HCT116 (cell line): ENCODE results near the gene CIB1. TPM values are rescaled to one million over a fixed set of nuclear protein-coding genes. Genes with fewer than 3 reads are reported as not detected.

ENCODE experiments used
- ATAC-seq: fragments of 200-7000 bp; cut with Tn5 transposase; 2 replicates; pipeline ENCODE4 v1.9.1; 2020; ENCODE audit warnings: mild to moderate bottlenecking, moderate library complexity
- BruUV-seq: library from RNA; stranded (reverse); fragments of 400-500 nt; replicated peaks from 2 replicates; lab custom pipeline; 2021; lab: Mats Ljungman, UMichigan
- CTCF ChIA-PET: fragments of 300-600 bp; sonication (Branson Sonifier 250); formaldehyde crosslinking; loops from one replicate; lab custom pipeline; 2021; ENCODE audit warnings: antibody characterized with exemption; lab: Charles Lee
- POLR2A ChIA-PET: fragments of 300-600, 350-600 bp; sonication (Branson Sonifier 250); formaldehyde crosslinking; loops from one replicate; lab custom pipeline; 2021; ENCODE audit warnings: antibody characterized with exemption; lab: Charles Lee
- RAD21 ChIA-PET, 2 experiments: fragments of 300-600 bp; sonication (Branson Sonifier 250); formaldehyde crosslinking; loops; one replicate each; lab custom pipeline; 2023; ENCODE audit warnings: low total read pairs in 2 of 2; ENCODE audit not compliant: uncharacterized antibody in 2 of 2, unreplicated experiment in 2 of 2, low non-redundant PET in 1 of 2; lab: Charles Lee
- DNase-seq: peaks from one replicate; pipeline ENCODE4 v3.0.0-alpha.2; 2010; ENCODE audit warnings: low read depth, low spot score
- H2AFZ ChIP-seq: fragments of 200-600 bp; shearing (Covaris generic), sonication (generic); 2 replicates; pipeline ENCODE4 v1.6.1; 2017; ENCODE audit warnings: low read depth, mixed run types, mixed read lengths, antibody characterized with exemption, low read length; ENCODE audit not compliant: poor library complexity, severe bottlenecking
- H3K27ac ChIP-seq: 2 replicates; pipeline ENCODE4 v1.5.1; 2012; ENCODE audit warnings: low read depth, low read length
- H3K27me3 ChIP-seq: fragments of 200-600 bp; sonication (generic); 2 replicates; pipeline ENCODE4 v1.6.1; 2016; ENCODE audit warnings: mixed run types, low read length, mixed read lengths; ENCODE audit not compliant: insufficient read depth
- H3K36me3 ChIP-seq, 2 experiments: fragments of 200-500 bp in 1 of 2; fragments of 200-600 bp in 1 of 2; sonication (Bioruptor generic) in 1 of 2; sonication (generic) in 1 of 2; 2 replicates each; pipeline versions ENCODE4 v1.5.1 to v1.6.1; 2014 to 2016; ENCODE audit warnings: low read length in 2 of 2, inconsistent platforms in 1 of 2, mixed read lengths in 1 of 2, mixed run types in 1 of 2; ENCODE audit not compliant: insufficient read depth in 2 of 2, control insufficient read depth in 1 of 2
- H3K4me1 ChIP-seq, 2 experiments: fragments of 200-600 bp in 1 of 2; sonication (generic) in 1 of 2; 2 replicates each; pipeline versions ENCODE4 v1.5.1 to v1.6.1; 2012 to 2017; ENCODE audit warnings: low read length in 2 of 2, inconsistent platforms in 1 of 2, mild to moderate bottlenecking in 1 of 2, mixed read lengths in 1 of 2, mixed run types in 1 of 2, moderate library complexity in 1 of 2; ENCODE audit not compliant: insufficient read depth in 2 of 2, control insufficient read depth in 1 of 2
- H3K4me2 ChIP-seq: fragments of 200-600 bp; sonication (generic); 2 replicates; pipeline ENCODE4 v1.6.1; 2017; ENCODE audit warnings: mixed run types, low read length, mixed read lengths
- H3K4me3 ChIP-seq, 2 experiments: fragments of 200-600 bp in 1 of 2; sonication (generic) in 1 of 2; replicated peaks in 1 of 2; 2 replicates each; pipeline ENCODE4 v1.5.1; 2011 to 2016; ENCODE audit warnings: low read length in 2 of 2, control low read depth in 1 of 2, low read depth in 1 of 2, mild to moderate bottlenecking in 1 of 2, mixed read lengths in 1 of 2, mixed run types in 1 of 2
- H3K79me2 ChIP-seq: fragments of 200-600 bp; sonication (generic); 2 replicates; pipeline ENCODE4 v1.6.1; 2017; ENCODE audit warnings: mild to moderate bottlenecking, mixed run types, low read length, moderate library complexity, mixed read lengths; ENCODE audit not compliant: insufficient read depth
- H3K9ac ChIP-seq: fragments of 200-600 bp; sonication (generic); 2 replicates; pipeline ENCODE4 v1.6.1; 2016; ENCODE audit warnings: low read length, mixed read lengths
- H3K9me2 ChIP-seq: fragments of 200-600 bp; sonication (generic), shearing (Covaris generic); 2 replicates; pipeline ENCODE4 v1.6.1; 2017; ENCODE audit warnings: mixed run types, mild to moderate bottlenecking, moderate library complexity; ENCODE audit not compliant: insufficient read depth
- H3K9me3 ChIP-seq, 2 experiments: fragments of 200-500 bp in 1 of 2; fragments of 200-600 bp in 1 of 2; sonication (Bioruptor generic) in 1 of 2; sonication (generic) in 1 of 2; 2 replicates each; pipeline ENCODE4 v1.6.1; 2014 to 2017; ENCODE audit warnings: low read length in 2 of 2, mixed read lengths in 2 of 2, inconsistent platforms in 1 of 2, low read depth in 1 of 2, mild to moderate bottlenecking in 1 of 2, mixed run types in 1 of 2, moderate library complexity in 1 of 2; ENCODE audit not compliant: control insufficient read depth in 1 of 2, insufficient read depth in 1 of 2
- H4K20me1 ChIP-seq: fragments of 200-600 bp; sonication (generic), shearing (Covaris generic); 2 replicates; pipeline ENCODE4 v1.6.1; 2017; ENCODE audit warnings: mixed run types, mild to moderate bottlenecking, moderate library complexity; ENCODE audit not compliant: insufficient read depth
- ELF1 ChIP-seq: IDR thresholded peaks from 2 replicates; pipeline ENCODE4 v1.6.1; 2012; ENCODE audit warnings: low read depth, borderline replicate concordance
- EZH2phosphoT487 ChIP-seq: fragments of 200-600 bp; IDR thresholded peaks from 2 replicates; pipeline ENCODE4 v1.6.1; 2018; ENCODE audit warnings: antibody characterized with exemption, borderline replicate concordance
- RAD21 ChIP-seq: IDR thresholded peaks from 2 replicates; pipeline ENCODE4 v1.6.1; 2012; ENCODE audit warnings: low read depth, mild to moderate bottlenecking
- REST ChIP-seq: IDR thresholded peaks from 2 replicates; pipeline ENCODE4 v1.6.1; 2012; ENCODE audit warnings: low read depth
- SIN3A ChIP-seq: IDR thresholded peaks from 2 replicates; pipeline ENCODE4 v1.6.1; 2012; ENCODE audit warnings: low read depth
- SP1 ChIP-seq: IDR thresholded peaks from 2 replicates; pipeline ENCODE4 v1.6.1; 2012; ENCODE audit warnings: low read depth
- SRF ChIP-seq: IDR thresholded peaks from 2 replicates; pipeline ENCODE4 v1.6.1; 2012; ENCODE audit warnings: low read depth
- intact Hi-C: fragments of 100-400 bp; cut with micrococcal nuclease; formaldehyde crosslinking; loops from 2 replicates; pipeline ENCODE4 v1.10.0; 2022
- total RNA-seq: library from RNA; stranded (reverse); gene quantifications from one replicate; pipeline ENCODE4 v1.2.1, GENCODE V29; 2021; ENCODE audit not compliant: unreplicated experiment
- TF ChIP-seq, protein P1 (sequence below): IDR thresholded peaks from 2 replicates; pipeline ENCODE4 v1.6.1; 2012

The CIB1 gene
- total RNA-seq, 1 experiment from 2014 or later = 92.7 TPM

DNA sequence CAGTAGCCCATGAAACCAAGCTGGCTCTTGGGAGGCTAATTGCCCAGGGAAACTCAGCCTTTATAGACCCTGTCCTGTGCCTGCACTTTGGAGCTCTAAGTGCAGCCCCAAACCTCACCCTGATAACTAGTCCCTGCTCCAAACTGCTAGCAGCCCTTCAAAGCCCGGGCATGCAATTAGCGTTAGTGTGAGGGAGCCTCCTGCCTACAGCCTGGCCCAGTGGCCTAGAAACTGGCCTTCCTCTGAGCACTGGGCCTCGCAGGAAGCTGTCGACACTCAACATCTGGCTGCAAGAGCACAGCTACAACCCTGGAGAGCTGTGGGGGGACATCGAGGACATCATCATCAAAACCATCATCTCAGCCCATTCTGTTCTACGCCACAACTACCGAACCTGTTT, 24.0 kb upstream of the CIB1 start:
- Histone ChIP-seq H3K79me2 (no peaks in the 10 kb centered on the region), H3K9me3 (no peaks in the 10 kb centered on the region), H3K4me2 (no peak overlapping the region), H3K4me3 (no peak overlapping the region), H3K9me2 (no peaks in the 10 kb centered on the region), H4K20me1 (no peaks in the 10 kb centered on the region), H3K4me1 (peaks cover 3 to 15% of the 10 kb centered on the region in 2 experiments; a peak in 3 of 4 replicates), H3K27me3 (no peaks in the 10 kb centered on the region), H3K9ac (no peak overlapping the region), H3K36me3 (no peaks in the 10 kb centered on the region), H3K27ac (no peak overlapping the region), H2AFZ (no peak overlapping the region)
- intact Hi-C loops = no loop called here
- DNase-seq (no peak), ATAC-seq (no peak)
- ChIA-PET CTCF (no interaction called here), RAD21 (no interaction called here), POLR2A (no interaction called here)
- TF ChIP-seq, protein P1, sequence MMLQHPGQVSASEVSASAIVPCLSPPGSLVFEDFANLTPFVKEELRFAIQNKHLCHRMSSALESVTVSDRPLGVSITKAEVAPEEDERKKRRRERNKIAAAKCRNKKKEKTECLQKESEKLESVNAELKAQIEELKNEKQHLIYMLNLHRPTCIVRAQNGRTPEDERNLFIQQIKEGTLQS = no peak
- no peak for TF ChIP-seq SP1
- TF ChIP-seq SIN3A = no peak
- no peak for TF ChIP-seq RAD21
- no peak for TF ChIP-seq REST
- TF ChIP-seq EZH2phosphoT487 = no peak
- TF ChIP-seq SRF = no peak
- TF ChIP-seq ELF1 = no peak
- no TSS peak for BruUV-seq
